ENCODE results near the gene VDAC1.

The VDAC1 gene

DNA sequence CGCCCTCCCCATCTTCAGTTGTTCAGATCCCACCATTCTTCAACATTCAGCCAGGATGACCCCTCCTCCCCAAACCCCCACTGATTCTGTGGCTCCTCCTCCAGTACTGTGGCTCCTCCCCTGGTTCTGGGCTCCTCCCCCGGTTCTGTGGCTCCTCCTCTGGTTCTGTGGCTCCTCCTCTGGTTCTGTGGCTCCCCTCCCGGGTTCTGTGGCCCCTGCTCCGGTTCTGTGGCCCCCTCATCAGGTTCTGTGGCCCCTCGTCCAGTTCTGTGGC lies 69.2 kb downstream of the VDAC1 start:
- TF ChIP-seq, protein P1, sequence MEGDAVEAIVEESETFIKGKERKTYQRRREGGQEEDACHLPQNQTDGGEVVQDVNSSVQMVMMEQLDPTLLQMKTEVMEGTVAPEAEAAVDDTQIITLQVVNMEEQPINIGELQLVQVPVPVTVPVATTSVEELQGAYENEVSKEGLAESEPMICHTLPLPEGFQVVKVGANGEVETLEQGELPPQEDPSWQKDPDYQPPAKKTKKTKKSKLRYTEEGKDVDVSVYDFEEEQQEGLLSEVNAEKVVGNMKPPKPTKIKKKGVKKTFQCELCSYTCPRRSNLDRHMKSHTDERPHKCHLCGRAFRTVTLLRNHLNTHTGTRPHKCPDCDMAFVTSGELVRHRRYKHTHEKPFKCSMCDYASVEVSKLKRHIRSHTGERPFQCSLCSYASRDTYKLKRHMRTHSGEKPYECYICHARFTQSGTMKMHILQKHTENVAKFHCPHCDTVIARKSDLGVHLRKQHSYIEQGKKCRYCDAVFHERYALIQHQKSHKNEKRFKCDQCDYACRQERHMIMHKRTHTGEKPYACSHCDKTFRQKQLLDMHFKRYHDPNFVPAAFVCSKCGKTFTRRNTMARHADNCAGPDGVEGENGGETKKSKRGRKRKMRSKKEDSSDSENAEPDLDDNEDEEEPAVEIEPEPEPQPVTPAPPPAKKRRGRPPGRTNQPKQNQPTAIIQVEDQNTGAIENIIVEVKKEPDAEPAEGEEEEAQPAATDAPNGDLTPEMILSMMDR (IDR thresholded peaks at IDR 0.05; ENCODE audit: insufficient read depth, low read depth, low read length, missing control alignments), result no peak
- H3K4me3 ChIP-seq (ENCODE audit: low read depth, low read length), result no peak overlapping the region
- no peak for DNase-seq (ENCODE audit: low read depth)

DNA sequence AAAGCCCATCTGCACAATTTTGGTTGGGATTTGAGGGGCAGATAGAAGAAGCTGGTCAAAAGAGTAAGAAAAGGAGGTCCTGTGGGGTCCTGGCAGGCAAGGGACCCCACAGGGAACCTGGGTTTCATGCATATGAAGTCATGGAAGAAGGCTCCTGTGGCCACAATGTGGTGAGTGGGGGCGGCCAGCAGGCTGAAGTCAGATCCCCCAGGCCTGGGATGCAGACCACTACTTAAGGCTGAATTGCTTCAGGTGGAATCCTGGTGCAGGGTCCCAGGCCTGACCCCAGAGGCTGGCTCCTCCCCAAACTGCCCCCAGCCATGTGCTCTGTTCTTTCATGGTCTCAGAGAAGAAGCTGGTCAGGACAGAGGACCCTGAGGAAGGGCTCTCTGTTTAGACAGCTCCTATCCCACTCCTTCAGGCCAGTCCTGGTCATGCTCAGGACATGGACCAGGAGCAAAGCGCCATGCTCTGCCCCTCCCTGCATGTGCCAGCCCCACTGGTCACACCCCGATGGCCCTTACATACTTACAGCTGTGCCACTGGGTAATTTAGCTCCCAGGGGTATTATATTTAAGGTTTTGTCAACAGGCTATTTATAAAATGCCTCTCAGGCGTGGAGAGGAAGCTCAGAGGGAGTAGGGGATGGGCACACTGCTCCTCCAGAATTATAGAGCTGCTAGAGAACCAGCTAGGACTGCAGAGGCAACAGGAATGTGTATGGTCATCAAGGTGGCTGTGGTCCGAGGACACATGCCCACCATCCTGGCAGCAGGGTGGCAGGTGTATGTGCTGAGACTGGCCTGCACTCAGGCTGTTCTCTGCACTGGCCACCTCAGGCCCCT lies 69.7 kb downstream of the VDAC1 start:
- TF ChIP-seq, protein P1 (IDR thresholded peaks at IDR 0.05; ENCODE audit: insufficient read depth, low read depth, low read length, missing control alignments), result no peak
- DNase-seq (ENCODE audit: low read depth), result peak; percentile 48
- no peak overlapping the region for H3K4me3 ChIP-seq (ENCODE audit: low read depth, low read length)

DNA sequence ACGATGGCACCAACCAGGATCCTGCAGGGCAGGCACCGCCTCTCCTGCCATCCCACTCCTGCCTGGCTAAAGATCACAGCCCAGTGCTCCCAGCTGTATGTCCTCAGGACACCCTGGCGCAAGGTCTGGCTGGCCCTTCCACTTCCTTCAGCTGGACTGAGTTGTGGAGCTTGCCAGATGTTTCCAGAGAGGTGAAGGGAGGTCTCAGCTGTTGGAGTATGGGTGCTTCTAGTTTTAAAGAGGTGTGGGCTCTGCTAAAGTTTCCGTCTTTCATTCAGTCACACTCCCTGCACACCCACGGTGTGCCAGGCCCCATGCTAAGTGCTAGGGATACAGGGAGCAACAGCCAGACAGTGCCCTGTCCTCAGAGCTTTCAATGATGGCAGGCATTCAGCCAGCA lies 70.5 kb downstream of the VDAC1 start:
- TF ChIP-seq, protein P1 (IDR thresholded peaks at IDR 0.05; ENCODE audit: insufficient read depth, low read depth, low read length, missing control alignments), result no peak
- H3K4me3 ChIP-seq (ENCODE audit: low read depth, low read length), result no peak overlapping the region
- DNase-seq (ENCODE audit: low read depth), result no peak

DNA sequence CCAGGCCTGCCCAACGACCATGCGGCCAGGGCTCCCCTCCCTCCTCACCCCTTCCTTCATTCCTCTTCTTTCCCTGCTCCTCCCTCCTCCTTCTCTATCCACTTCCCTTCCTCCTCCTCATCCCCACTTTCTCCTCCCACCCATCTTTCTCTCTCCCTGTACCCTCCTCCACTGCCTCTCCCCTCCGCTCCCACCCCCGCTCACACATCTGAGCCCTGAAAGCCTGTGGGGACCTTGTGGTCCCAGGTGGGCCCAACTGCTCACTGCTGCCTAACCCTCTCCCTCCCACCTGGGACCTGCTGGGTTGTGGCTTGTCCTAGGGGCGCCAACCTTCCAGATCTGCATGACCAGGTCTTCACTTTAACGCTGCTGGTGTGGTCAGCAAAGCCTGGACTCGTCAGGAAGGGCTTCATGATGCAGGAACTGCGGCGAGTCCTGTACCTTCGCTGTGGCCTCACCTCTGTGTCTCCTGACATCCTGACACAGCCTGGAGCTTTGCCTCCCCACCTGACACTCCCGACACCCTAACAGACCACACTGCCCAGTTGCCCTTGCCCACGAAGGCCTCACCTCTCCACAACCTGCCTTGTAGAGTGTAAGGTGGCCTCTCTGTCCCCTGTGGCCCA lies 71.0 kb downstream of the VDAC1 start:
- TF ChIP-seq, protein P1 (IDR thresholded peaks at IDR 0.05; ENCODE audit: insufficient read depth, low read depth, low read length, missing control alignments), result no peak
- DNase-seq (ENCODE audit: low read depth), result no peak
- no peak overlapping the region for H3K4me3 ChIP-seq (ENCODE audit: low read depth, low read length)

DNA sequence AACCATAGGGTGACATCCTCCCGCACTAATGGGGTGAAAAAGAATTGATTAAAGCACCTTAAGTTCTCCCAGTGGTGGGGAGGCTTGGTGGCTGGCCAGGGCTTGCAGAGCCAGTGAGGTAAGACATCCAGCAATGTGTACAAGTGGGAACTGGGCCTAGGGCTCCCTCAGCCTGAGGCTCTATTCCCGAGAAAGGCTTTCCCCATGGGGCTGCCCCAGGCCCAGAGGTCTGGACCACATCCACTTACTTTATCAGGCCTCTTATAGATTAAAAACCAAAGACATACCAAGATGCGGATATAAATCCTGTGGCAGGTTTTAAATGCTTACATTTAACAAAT lies 71.6 kb downstream of the VDAC1 start:
- no peak for DNase-seq (ENCODE audit: low read depth)
- H3K4me3 ChIP-seq (ENCODE audit: low read depth, low read length), result no peak overlapping the region
- TF ChIP-seq, protein P1 (IDR thresholded peaks at IDR 0.05; ENCODE audit: insufficient read depth, low read depth, low read length, missing control alignments), result no peak

DNA sequence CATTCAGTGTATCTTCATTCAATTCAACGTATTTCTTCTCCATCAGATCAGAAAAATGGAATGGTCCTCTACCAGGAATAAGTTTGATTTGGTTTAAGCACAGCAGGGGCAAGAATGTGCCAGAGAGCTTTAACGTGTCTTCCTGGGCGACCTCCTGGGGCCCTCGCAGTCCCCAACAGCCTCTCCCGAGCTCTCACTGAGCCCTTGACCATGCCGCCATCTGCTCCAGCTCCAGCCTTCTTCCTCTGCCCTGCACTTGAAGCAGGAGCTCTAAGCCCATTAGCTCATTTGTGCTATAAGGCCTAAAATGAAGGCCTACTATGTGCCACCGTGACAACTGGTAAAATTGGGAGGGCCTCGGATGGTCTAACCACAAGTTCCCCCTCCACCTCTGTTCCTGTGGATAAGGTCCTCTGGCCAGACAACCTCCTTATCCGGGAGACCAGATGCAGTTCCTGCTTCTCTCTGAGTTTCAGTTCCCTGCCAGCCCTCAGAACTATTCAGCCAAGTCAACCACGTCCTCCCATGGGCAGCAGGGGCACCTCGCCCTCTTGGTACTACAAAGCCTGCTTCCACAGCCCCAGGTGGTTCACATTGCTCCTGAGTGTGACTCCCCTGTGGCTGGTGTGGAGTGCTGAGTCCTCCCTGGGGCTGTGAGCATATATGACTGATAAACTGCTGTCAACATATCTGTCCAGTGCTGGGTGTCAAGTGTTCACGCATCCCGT lies 72.2 kb downstream of the VDAC1 start:
- H3K4me3 ChIP-seq (ENCODE audit: low read depth, low read length), result no peak overlapping the region
- DNase-seq (ENCODE audit: low read depth), result peak; percentile 44
- TF ChIP-seq, protein P1 (IDR thresholded peaks at IDR 0.05; ENCODE audit: insufficient read depth, low read depth, low read length, missing control alignments), result no peak
